ENCODE measurements around the gene TSC22D1. TPM values are rescaled to one million over a fixed set of nuclear protein-coding genes. Genes with fewer than 3 reads are reported as not detected.

The TSC22D1 gene
- total and polyA plus RNA-seq, 2 of the 4 experiments (the other 2 are of a cell fraction), result 30.8 to 42.2 TPM

DNA sequence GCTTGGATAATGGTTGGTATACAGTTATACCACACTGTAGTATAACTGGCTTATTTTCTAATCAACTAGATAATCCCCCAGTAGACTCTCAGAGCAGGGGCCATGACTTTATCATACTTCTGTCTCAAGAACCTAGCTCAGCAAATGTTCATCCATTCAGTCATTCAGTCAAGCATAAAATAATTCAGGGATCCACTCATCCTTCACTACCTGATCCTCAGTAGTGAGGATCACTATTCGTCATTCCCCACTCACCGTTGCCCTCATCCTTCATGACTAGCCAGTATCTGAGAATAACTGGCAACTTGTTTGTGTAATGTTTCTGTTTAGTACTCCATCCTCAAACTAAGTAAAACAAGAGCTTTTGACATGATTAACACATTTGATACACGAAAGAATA is 77.6 kb downstream of the TSC22D1 start:
- Histone ChIP-seq H2AK5ac (ENCODE audit: low read depth, low read length) (no peak overlapping the region), H2BK15ac (ENCODE audit: low read depth, low read length) (no peak overlapping the region), H3K79me1 (ENCODE audit: low read depth in 1 of 2, low read length in 2 of 2) (peaks cover 12 to 21% of the 10 kb centered on the region in 2 experiments; a peak in 3 of 4 replicates), H3K9me3 (ENCODE audit: control insufficient read depth, insufficient read depth, low read length) (no peaks in the 10 kb centered on the region), H3K27me3 (ENCODE audit: control insufficient read depth, insufficient read depth, low read length) (no peaks in the 10 kb centered on the region), H3K23ac (ENCODE audit: low read depth, low read length) (no peak overlapping the region), H3K4me3 (ENCODE audit: insufficient read depth, low read depth, low read length) (no peak overlapping the region), H3K27ac (ENCODE audit: insufficient read depth, low read length) (no peak overlapping the region), H3K4ac (ENCODE audit: low read depth, low read length) (no peak overlapping the region), H3K56ac (ENCODE audit: extremely low read depth, insufficient read depth, low read length) (no peak overlapping the region), H4K20me1 (ENCODE audit: insufficient read depth, low read length) (no peaks in the 10 kb centered on the region), H3K4me1 (ENCODE audit: control insufficient read depth, insufficient read depth, low read length) (no peaks in the 10 kb centered on the region; the same call in none of the 2 replicates), H2AFZ (replicated peaks; ENCODE audit: low read length, poor library complexity) (no peak overlapping the region), H3K9ac (ENCODE audit: low read depth, low read length) (no peak overlapping the region), H3K4me2 (ENCODE audit: low read depth, low read length) (no peak overlapping the region), H2BK5ac (ENCODE audit: low read depth, low read length, poor library complexity, severe bottlenecking) (no peak overlapping the region), H3K14ac (replicated peaks; ENCODE audit: low read depth, low read length) (no peak overlapping the region; the same call in 1 of the 2 replicates), H3K36me3 (ENCODE audit: control insufficient read depth, insufficient read depth, low read length) (no peaks in the 10 kb centered on the region), H2BK120ac (ENCODE audit: low read depth, low read length) (no peak overlapping the region), H3K18ac (ENCODE audit: low read depth, low read length) (no peak overlapping the region), H4K5ac (ENCODE audit: low read depth, low read length) (no peak overlapping the region), H4K91ac (ENCODE audit: insufficient read depth, low read depth, low read length) (no peak overlapping the region), H3K9me1 (ENCODE audit: insufficient read depth, low read length) (no peaks in the 10 kb centered on the region), H2BK20ac (ENCODE audit: low read depth, low read length) (no peak overlapping the region), H4K8ac (ENCODE audit: low read depth in 2 of 2, low read length in 2 of 2) (no peak overlapping the region), H2AK9ac (replicated peaks; ENCODE audit: low read depth, low read length, poor library complexity) (no peak overlapping the region)
- no TSS peak for BruUV-seq (replicated peaks)
- TF ChIP-seq RFX5 (IDR thresholded peaks at IDR 0.05; ENCODE audit: low read depth, low read length) (no peak), RAD21 (IDR thresholded peaks at IDR 0.05; ENCODE audit: low read length) (no peak), MXI1 (IDR thresholded peaks at IDR 0.05; ENCODE audit: borderline replicate concordance, low read depth, low read length) (no peak), MAFK (IDR thresholded peaks at IDR 0.05; ENCODE audit: low read depth, low read length) (no peak), NFE2L2 (IDR thresholded peaks at IDR 0.05; ENCODE audit: low read depth, low read length) (no peak), SMC3 (IDR thresholded peaks at IDR 0.05; ENCODE audit: low read depth, low read length) (no peak), CEBPB (IDR thresholded peaks at IDR 0.05; ENCODE audit: low read depth, low read length) (no peak), RCOR1 (IDR thresholded peaks at IDR 0.05; ENCODE audit: insufficient replicate concordance, low read length) (no peak), FOS (IDR thresholded peaks at IDR 0.05; ENCODE audit: low read depth, low read length) (no peak), CHD1 (IDR thresholded peaks at IDR 0.05; ENCODE audit: low read depth, low read length) (no peak), POLR2A (IDR thresholded peaks at IDR 0.05; ENCODE audit: low read depth, low read length) (no peak), BHLHE40 (IDR thresholded peaks at IDR 0.05; ENCODE audit: low read depth, low read length) (no peak)
- TF ChIP-seq, protein P1, sequence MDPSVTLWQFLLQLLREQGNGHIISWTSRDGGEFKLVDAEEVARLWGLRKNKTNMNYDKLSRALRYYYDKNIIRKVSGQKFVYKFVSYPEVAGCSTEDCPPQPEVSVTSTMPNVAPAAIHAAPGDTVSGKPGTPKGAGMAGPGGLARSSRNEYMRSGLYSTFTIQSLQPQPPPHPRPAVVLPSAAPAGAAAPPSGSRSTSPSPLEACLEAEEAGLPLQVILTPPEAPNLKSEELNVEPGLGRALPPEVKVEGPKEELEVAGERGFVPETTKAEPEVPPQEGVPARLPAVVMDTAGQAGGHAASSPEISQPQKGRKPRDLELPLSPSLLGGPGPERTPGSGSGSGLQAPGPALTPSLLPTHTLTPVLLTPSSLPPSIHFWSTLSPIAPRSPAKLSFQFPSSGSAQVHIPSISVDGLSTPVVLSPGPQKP (IDR thresholded peaks at IDR 0.05; ENCODE audit: borderline replicate concordance, low read depth, low read length), result no peak
- TF ChIP-seq, protein P2, sequence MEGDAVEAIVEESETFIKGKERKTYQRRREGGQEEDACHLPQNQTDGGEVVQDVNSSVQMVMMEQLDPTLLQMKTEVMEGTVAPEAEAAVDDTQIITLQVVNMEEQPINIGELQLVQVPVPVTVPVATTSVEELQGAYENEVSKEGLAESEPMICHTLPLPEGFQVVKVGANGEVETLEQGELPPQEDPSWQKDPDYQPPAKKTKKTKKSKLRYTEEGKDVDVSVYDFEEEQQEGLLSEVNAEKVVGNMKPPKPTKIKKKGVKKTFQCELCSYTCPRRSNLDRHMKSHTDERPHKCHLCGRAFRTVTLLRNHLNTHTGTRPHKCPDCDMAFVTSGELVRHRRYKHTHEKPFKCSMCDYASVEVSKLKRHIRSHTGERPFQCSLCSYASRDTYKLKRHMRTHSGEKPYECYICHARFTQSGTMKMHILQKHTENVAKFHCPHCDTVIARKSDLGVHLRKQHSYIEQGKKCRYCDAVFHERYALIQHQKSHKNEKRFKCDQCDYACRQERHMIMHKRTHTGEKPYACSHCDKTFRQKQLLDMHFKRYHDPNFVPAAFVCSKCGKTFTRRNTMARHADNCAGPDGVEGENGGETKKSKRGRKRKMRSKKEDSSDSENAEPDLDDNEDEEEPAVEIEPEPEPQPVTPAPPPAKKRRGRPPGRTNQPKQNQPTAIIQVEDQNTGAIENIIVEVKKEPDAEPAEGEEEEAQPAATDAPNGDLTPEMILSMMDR (conservative IDR thresholded peaks at IDR 0.05; ENCODE audit: low read depth, low read length), result no peak
- TF ChIP-seq, protein P3, sequence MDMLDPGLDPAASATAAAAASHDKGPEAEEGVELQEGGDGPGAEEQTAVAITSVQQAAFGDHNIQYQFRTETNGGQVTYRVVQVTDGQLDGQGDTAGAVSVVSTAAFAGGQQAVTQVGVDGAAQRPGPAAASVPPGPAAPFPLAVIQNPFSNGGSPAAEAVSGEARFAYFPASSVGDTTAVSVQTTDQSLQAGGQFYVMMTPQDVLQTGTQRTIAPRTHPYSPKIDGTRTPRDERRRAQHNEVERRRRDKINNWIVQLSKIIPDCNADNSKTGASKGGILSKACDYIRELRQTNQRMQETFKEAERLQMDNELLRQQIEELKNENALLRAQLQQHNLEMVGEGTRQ (IDR thresholded peaks at IDR 0.05; ENCODE audit: low read depth, low read length), result no peak
- ChIA-PET CTCF (no interaction called here), POLR2A (ENCODE audit: unreplicated experiment) (no interaction called here)
- DNase-seq (no peak), ATAC-seq (ENCODE audit: low read depth) (no peak)
- dilution Hi-C loops (cut with HindIII; ENCODE audit: low sequenced_read_pairs, unreplicated experiment), result no loop called here
- in situ Hi-C loops (cut with MboI; ENCODE audit: low sequenced_read_pairs), result loop anchor here (25.0 kb wide), 1 partner anchor 814 kb away; no protein-coding TSS in a partner anchor
- intact Hi-C loops (cut with micrococcal nuclease), result no loop called here
- WGBS, 2 experiments (ENCODE audit: extremely low coverage in 2 of 2, insufficient read length in 1 of 2), result no CpG with 5 or more reads among the region's 3 CpGs

All from IMR-90 (cell line).